GM18499 (cell line): ENCODE data around the gene PALLD.
"Not testable (repeated sequence)": the region's sequence is repeated elsewhere in the genome, so short reads cannot be mapped to it uniquely, and the experiment has no call there.

Source experiments
- ATAC-seq: cut with Tn5 transposase; IDR thresholded peaks from one replicate; pipeline ENCODE4 v1.9.1; 2021; ENCODE audit warnings: moderate number of reproducible peaks; ENCODE audit not compliant: insufficient read depth, unreplicated experiment

Gene PALLD

GRCh38 chr4:168490711-168491110 lies 6.1 kb upstream of the PALLD start:
- ATAC-seq = no peak

- ATAC-seq = no peak
Observed at GRCh38 chr4:168491563-168491962, 5.3 kb upstream of the PALLD start.

- no peak for ATAC-seq
Observed at GRCh38 chr4:168498251-168498650, 1.4 kb downstream of the PALLD start.

GRCh38 chr4:168499241-168499640 lies 2.4 kb downstream of the PALLD start:
- ATAC-seq = no peak

GRCh38 chr4:168501407-168501806 lies 4.6 kb downstream of the PALLD start:
- ATAC-seq = no peak

GRCh38 chr4:168502861-168503260 lies 6.0 kb downstream of the PALLD start:
- no peak for ATAC-seq

GRCh38 chr4:168503652-168504362 lies 7.0 kb downstream of the PALLD start:
- ATAC-seq = no peak

GRCh38 chr4:168504526-168504925 lies 7.7 kb downstream of the PALLD start:
- ATAC-seq = no peak

- no peak for ATAC-seq
Observed at GRCh38 chr4:168506014-168506413, 9.2 kb downstream of the PALLD start.

- no peak for ATAC-seq
Observed at GRCh38 chr4:168507178-168507815, 10.4 kb downstream of the PALLD start.

- no peak for ATAC-seq
Observed at GRCh38 chr4:168508683-168509082, 11.8 kb downstream of the PALLD start.

GRCh38 chr4:168509786-168510185 lies 12.9 kb downstream of the PALLD start:
- ATAC-seq = no peak

GRCh38 chr4:168511780-168512489 lies 15.1 kb downstream of the PALLD start:
- ATAC-seq = no peak

- ATAC-seq = not testable (repeated sequence)
Observed at GRCh38 chr4:168513826-168514225, 17.0 kb downstream of the PALLD start.

- no peak for ATAC-seq
Observed at GRCh38 chr4:168514249-168514852, 17.5 kb downstream of the PALLD start.

- ATAC-seq = no peak
Observed at GRCh38 chr4:168515222-168516011, 18.6 kb downstream of the PALLD start.

GRCh38 chr4:168516841-168517240 lies 20.0 kb downstream of the PALLD start:
- ATAC-seq = no peak

GRCh38 chr4:168519576-168519975 lies 22.7 kb downstream of the PALLD start:
- ATAC-seq = no peak

GRCh38 chr4:168521721-168522120 lies 24.9 kb downstream of the PALLD start:
- ATAC-seq = no peak

GRCh38 chr4:168522356-168522755 lies 25.5 kb downstream of the PALLD start:
- ATAC-seq = no peak
